Adipocyte (in vitro differentiated cells): ENCODE measurements around the gene ENOX1.
A peak's percentile ranks its signal among the peaks of the same experiment; 100 is the strongest.

Source experiments
- DNase-seq: peaks from one replicate; pipeline ENCODE4 v3.0.0-alpha.2; 2015; ENCODE audit warnings: low read depth
- H3K27me3 ChIP-seq: replicated peaks from 2 replicates; pipeline ENCODE4 v1.7.0; 2013; ENCODE audit warnings: mild to moderate bottlenecking, low read length, moderate library complexity; ENCODE audit not compliant: control insufficient read depth, insufficient read depth
- H3K36me3 ChIP-seq: 2 replicates; pipeline ENCODE4 v1.7.0; 2013; ENCODE audit warnings: low read length, mild to moderate bottlenecking, moderate library complexity; ENCODE audit not compliant: control insufficient read depth, insufficient read depth, severe bottlenecking
- H3K4me1 ChIP-seq: 2 replicates; pipeline ENCODE4 v1.7.0; 2013; ENCODE audit warnings: mild to moderate bottlenecking, low read length, moderate library complexity; ENCODE audit not compliant: control insufficient read depth, insufficient read depth
- H3K4me3 ChIP-seq: 2 replicates; pipeline ENCODE4 v1.7.0; 2013; ENCODE audit warnings: mild to moderate bottlenecking, low read length, moderate library complexity
- H3K9ac ChIP-seq: 2 replicates; pipeline ENCODE4 v1.7.0; 2013; ENCODE audit warnings: mild to moderate bottlenecking, low read length, moderate library complexity
- H3K9me3 ChIP-seq: 2 replicates; pipeline ENCODE4 v1.7.0; 2013; ENCODE audit warnings: mild to moderate bottlenecking, low read length, moderate library complexity; ENCODE audit not compliant: control insufficient read depth

The ENOX1 gene

GRCh38 chr13:43408274-43408673, 378.5 kb downstream of the ENOX1 start:
- H3K4me3 ChIP-seq: no peak overlapping the region
- no peaks in the 10 kb centered on the region for H3K9me3 ChIP-seq
- no peaks in the 10 kb centered on the region for H3K4me1 ChIP-seq
- H3K9ac ChIP-seq: no peak overlapping the region
- H3K27me3 ChIP-seq: no peaks in the 10 kb centered on the region
- DNase-seq: no peak
- no peaks in the 10 kb centered on the region for H3K36me3 ChIP-seq

- no peak for DNase-seq
- no peak overlapping the region for H3K9ac ChIP-seq
- no peaks in the 10 kb centered on the region for H3K9me3 ChIP-seq
- H3K36me3 ChIP-seq: no peaks in the 10 kb centered on the region
- no peak overlapping the region for H3K4me3 ChIP-seq
- H3K27me3 ChIP-seq: no peaks in the 10 kb centered on the region
- H3K4me1 ChIP-seq: no peaks in the 10 kb centered on the region
Measured at GRCh38 chr13:43407023-43407581, 379.7 kb downstream of the ENOX1 start.

GRCh38 chr13:43405457-43405856, 381.3 kb downstream of the ENOX1 start:
- Histone ChIP-seq H3K4me3 (no peak overlapping the region), H3K9me3 (no peaks in the 10 kb centered on the region), H3K36me3 (no peaks in the 10 kb centered on the region), H3K27me3 (no peaks in the 10 kb centered on the region), H3K4me1 (no peaks in the 10 kb centered on the region), H3K9ac (no peak overlapping the region)
- DNase-seq: peak; percentile 25

GRCh38 chr13:43402380-43402779, 384.4 kb downstream of the ENOX1 start:
- no peaks in the 10 kb centered on the region for H3K27me3 ChIP-seq
- no peak overlapping the region for H3K9ac ChIP-seq
- no peaks in the 10 kb centered on the region for H3K9me3 ChIP-seq
- no peak overlapping the region for H3K4me3 ChIP-seq
- H3K36me3 ChIP-seq: no peaks in the 10 kb centered on the region
- peaks cover 5% of the 10 kb centered on the region for H3K4me1 ChIP-seq
- DNase-seq: no peak

- no peak for DNase-seq
- no peak overlapping the region for H3K9ac ChIP-seq
- H3K27me3 ChIP-seq: no peaks in the 10 kb centered on the region
- peaks cover 14% of the 10 kb centered on the region for H3K4me1 ChIP-seq
- no peaks in the 10 kb centered on the region for H3K9me3 ChIP-seq
- no peaks in the 10 kb centered on the region for H3K36me3 ChIP-seq
- H3K4me3 ChIP-seq: no peak overlapping the region
Measured at GRCh38 chr13:43401361-43401760, 385.4 kb downstream of the ENOX1 start.

GRCh38 chr13:43397111-43397510, 389.7 kb downstream of the ENOX1 start:
- H3K36me3 ChIP-seq: no peaks in the 10 kb centered on the region
- H3K9ac ChIP-seq: no peak overlapping the region
- H3K4me3 ChIP-seq: no peak overlapping the region
- H3K4me1 ChIP-seq: peaks cover 14% of the 10 kb centered on the region
- H3K27me3 ChIP-seq: no peaks in the 10 kb centered on the region
- no peaks in the 10 kb centered on the region for H3K9me3 ChIP-seq
- DNase-seq: peak; percentile 60

GRCh38 chr13:43391036-43391435, 395.7 kb downstream of the ENOX1 start:
- H3K36me3 ChIP-seq: no peaks in the 10 kb centered on the region
- no peak overlapping the region for H3K4me3 ChIP-seq
- no peaks in the 10 kb centered on the region for H3K27me3 ChIP-seq
- H3K4me1 ChIP-seq: peaks cover 20% of the 10 kb centered on the region
- no peak overlapping the region for H3K9ac ChIP-seq
- DNase-seq: no peak
- H3K9me3 ChIP-seq: no peaks in the 10 kb centered on the region

- Histone ChIP-seq H3K9me3 (no peaks in the 10 kb centered on the region), H3K4me1 (peaks cover 20% of the 10 kb centered on the region), H3K4me3 (no peak overlapping the region), H3K27me3 (no peaks in the 10 kb centered on the region), H3K9ac (no peak overlapping the region), H3K36me3 (no peaks in the 10 kb centered on the region)
- no peak for DNase-seq
Measured at GRCh38 chr13:43390619-43391018, 396.2 kb downstream of the ENOX1 start.

- H3K9ac ChIP-seq: no peak overlapping the region
- peak overlapping the region; percentile 19 for H3K4me3 ChIP-seq
- no peaks in the 10 kb centered on the region for H3K27me3 ChIP-seq
- peaks cover 20% of the 10 kb centered on the region for H3K4me1 ChIP-seq
- no peaks in the 10 kb centered on the region for H3K9me3 ChIP-seq
- H3K36me3 ChIP-seq: no peaks in the 10 kb centered on the region
- peak; percentile 43 for DNase-seq
Measured at GRCh38 chr13:43389983-43390382, 396.8 kb downstream of the ENOX1 start.

- no peaks in the 10 kb centered on the region for H3K36me3 ChIP-seq
- H3K4me3 ChIP-seq: peak overlapping the region; percentile 19
- peaks cover 20% of the 10 kb centered on the region for H3K4me1 ChIP-seq
- DNase-seq: peak; percentile 52
- no peaks in the 10 kb centered on the region for H3K27me3 ChIP-seq
- no peak overlapping the region for H3K9ac ChIP-seq
- H3K9me3 ChIP-seq: no peaks in the 10 kb centered on the region
Measured at GRCh38 chr13:43389573-43389972, 397.2 kb downstream of the ENOX1 start.

- H3K4me1 ChIP-seq: peaks cover 20% of the 10 kb centered on the region
- H3K9ac ChIP-seq: no peak overlapping the region
- no peaks in the 10 kb centered on the region for H3K27me3 ChIP-seq
- H3K36me3 ChIP-seq: no peaks in the 10 kb centered on the region
- no peak for DNase-seq
- no peaks in the 10 kb centered on the region for H3K9me3 ChIP-seq
- no peak overlapping the region for H3K4me3 ChIP-seq
Measured at GRCh38 chr13:43388282-43389034, 398.3 kb downstream of the ENOX1 start.
